B cell (primary cell): Measurements from ENCODE around the gene ABR. TPM values are rescaled to one million over a fixed set of nuclear protein-coding genes. Genes with fewer than 3 reads are reported as not detected.

Source experiments
- ATAC-seq: fragments of 200-7000 bp; cut with Tn5 transposase; one replicate; pipeline ENCODE4 v1.10.0; 2021; ENCODE audit warnings: low read depth, mild to moderate bottlenecking, moderate number of reproducible peaks, moderate library complexity
- CTCF ChIA-PET: fragments of 350-600 bp; sonication (Branson Sonifier 250); formaldehyde crosslinking; loops from one replicate; lab custom pipeline; 2021; ENCODE audit warnings: antibody characterized with exemption, inconsistent platforms; lab: Charles Lee
- POLR2A ChIA-PET: fragments of 350-600 bp; sonication (Branson Sonifier 250); formaldehyde crosslinking; loops from one replicate; lab custom pipeline; 2021; ENCODE audit warnings: antibody characterized with exemption; lab: Charles Lee
- DNase-seq: peaks from one replicate; pipeline ENCODE4 v3.0.0; 2013
- H2AFZ ChIP-seq: 2 replicates; pipeline ENCODE4 v1.6.1; 2012; ENCODE audit warnings: mild to moderate bottlenecking, low read depth, low read length; ENCODE audit not compliant: insufficient read depth, poor library complexity, severe bottlenecking
- H3K27ac ChIP-seq, 2 donors: 1 replicate in 1 of 2; 2 replicates in 1 of 2; pipeline ENCODE4 v1.5.1; 2012 to 2013; ENCODE audit warnings: low read length in 2 of 2, mild to moderate bottlenecking in 2 of 2, moderate library complexity in 1 of 2
- H3K27me3 ChIP-seq, 4 experiments: fragments of 200-600 bp in 1 of 4; sonication (generic) in 1 of 4; replicated peaks in 1 of 4; 1 replicate in 2 of 4; 2 replicates in 2 of 4; pipeline versions ENCODE4 v1.6.1 to v1.7.0; 2013 to 2016; ENCODE audit warnings: low read length in 3 of 4, mild to moderate bottlenecking in 2 of 4, mixed read lengths in 1 of 4, moderate library complexity in 1 of 4; ENCODE audit not compliant: insufficient read depth in 4 of 4, control insufficient read depth in 3 of 4; ENCODE audit errors: control extremely low read depth in 1 of 4
- H3K36me3 ChIP-seq, 2 experiments: replicated peaks in 1 of 2; 1 replicate in 1 of 2; 2 replicates in 1 of 2; pipeline versions ENCODE4 v1.6.1 to v1.7.1; 2013; ENCODE audit warnings: low read length in 1 of 2; ENCODE audit not compliant: insufficient read depth in 2 of 2, control insufficient read depth in 1 of 2; ENCODE audit errors: control extremely low read depth in 1 of 2, extremely low read depth in 1 of 2
- H3K4me1 ChIP-seq, 2 donors: fragments of 200-600 bp in 1 of 2; sonication (generic) in 1 of 2; 1 replicate in 1 of 2; 2 replicates in 1 of 2; pipeline versions ENCODE4 v1.5.1 to v1.6.1; 2013 to 2017; ENCODE audit warnings: low read length in 2 of 2; ENCODE audit not compliant: control insufficient read depth in 2 of 2, insufficient read depth in 2 of 2
- H3K4me2 ChIP-seq: replicated peaks from 2 replicates; pipeline ENCODE3; 2012; ENCODE audit warnings: mild to moderate bottlenecking, low read depth, low read length; ENCODE audit not compliant: poor library complexity, severe bottlenecking
- H3K4me3 ChIP-seq, 5 experiments: fragments of 200-600 bp in 1 of 5; sonication (generic) in 1 of 5; 1 replicate in 3 of 5; 2 replicates in 2 of 5; pipeline versions ENCODE4 v1.5.1 to v1.7.0; 2011 to 2016; ENCODE audit warnings: low read length in 4 of 5, mild to moderate bottlenecking in 4 of 5, low read depth in 2 of 5, control low read depth in 1 of 5, moderate library complexity in 1 of 5; ENCODE audit not compliant: insufficient read depth in 1 of 5; ENCODE audit errors: control extremely low read depth in 1 of 5, extremely low read depth in 1 of 5
- H3K79me2 ChIP-seq: fragments of 200-600 bp; sonication (generic); one replicate; pipeline ENCODE4 v1.6.0; 2016; ENCODE audit warnings: low read length; ENCODE audit not compliant: control insufficient read depth, insufficient read depth
- H3K9ac ChIP-seq: fragments of 200-600 bp; sonication (generic); 2 replicates; pipeline ENCODE4 v1.6.1; 2017; ENCODE audit warnings: mild to moderate bottlenecking, low read length, moderate library complexity
- H3K9me3 ChIP-seq, 3 donors: one replicate each; pipeline versions ENCODE4 v1.6.1 to v1.7.1; 2013; ENCODE audit warnings: low read length in 2 of 3; ENCODE audit not compliant: control insufficient read depth in 2 of 3, insufficient read depth in 1 of 3; ENCODE audit errors: control extremely low read depth in 1 of 3
- H4K20me1 ChIP-seq: 2 replicates; pipeline ENCODE4 v1.6.0; 2012; ENCODE audit warnings: mild to moderate bottlenecking, low read length; ENCODE audit not compliant: insufficient read depth, control insufficient read depth, poor library complexity, severe bottlenecking
- H3K27ac Mint-ChIP-seq: one replicate; pipeline ENCODE4 v1.8.0; 2021; ENCODE audit warnings: mixed read lengths
- H3K27me3 Mint-ChIP-seq: one replicate; pipeline ENCODE4 v1.8.0; 2021; ENCODE audit warnings: mixed read lengths
- H3K4me1 Mint-ChIP-seq: one replicate; pipeline ENCODE4 v1.8.0; 2021; ENCODE audit warnings: mixed read lengths
- H3K4me3 Mint-ChIP-seq: one replicate; pipeline ENCODE4 v1.8.0; 2021; ENCODE audit warnings: mixed read lengths
- H3K9me3 Mint-ChIP-seq: one replicate; pipeline ENCODE4 v1.8.0; 2022; ENCODE audit warnings: mixed read lengths; ENCODE audit not compliant: insufficient read depth
- CTCF ChIP-seq: fragments of 200-600 bp; IDR thresholded peaks from one replicate; pipeline ENCODE4 v1.8.0; 2022; ENCODE audit warnings: antibody characterized with exemption, mild to moderate bottlenecking
- EZH2 ChIP-seq: IDR thresholded peaks from 2 replicates; pipeline ENCODE4 v1.6.1; 2012; ENCODE audit warnings: borderline replicate concordance, low read depth, mild to moderate bottlenecking, moderate library complexity, low read length; ENCODE audit not compliant: insufficient read depth, poor library complexity, severe bottlenecking
- WGBS: methylation state at CpG from one replicate; pipeline ENCODE4 v1.1.5; 2013; ENCODE audit warnings: missing lambda C conversion rate; ENCODE audit not compliant: insufficient coverage; 5-methylcytosine and 5-hydroxymethylcytosine counted together
- intact Hi-C: fragments of 100-400 bp; cut with micrococcal nuclease; formaldehyde crosslinking; loops from one replicate; pipeline ENCODE4 v1.10.0; 2022
- polyA plus RNA-seq: library from polyadenylated mRNA; depleted of rRNA; stranded (reverse); fragments of >200 nt; gene quantifications from 2 replicates; pipeline ENCODE4 v1.2.3, GENCODE V29; 2012
- total RNA-seq, 2 donors: library from RNA; stranded (reverse); fragments of 120-200 nt in 1 of 2; gene quantifications; 1 replicate in 1 of 2; 2 replicates in 1 of 2; pipeline versions ENCODE4 v1.2.3 to v1.2.4, GENCODE V29; 2013 to 2022

The ABR gene
- total and polyA plus RNA-seq, 2 donors (not counting 1 experiment from before 2014, with no cell fraction given), result 79.8 to 262 TPM

GRCh38 chr17:1160591-1161390 lies 19.0 kb downstream of the ABR start:
- ChIA-PET POLR2A (interaction anchor here (0.6 kb wide), 1 partner anchor 24 kb away, joined by 3 read pairs; no protein-coding TSS in a partner anchor), CTCF (interaction anchor here (1.3 kb wide), 1 partner anchor 27 kb away, joined by 3 read pairs; no protein-coding TSS in a partner anchor)
- H3K4me1 Mint-ChIP-seq, result peaks cover 18% of the 10 kb centered on the region
- no peak overlapping the region for H3K4me3 Mint-ChIP-seq
- Histone ChIP-seq H3K4me2 (no peak overlapping the region), H3K27me3 (no peaks in the 10 kb centered on the region), H4K20me1 (peaks cover 94% of the 10 kb centered on the region), H3K36me3 (peaks cover 0 to 3% of the 10 kb centered on the region in 2 experiments), H3K27ac (no peak overlapping the region), H3K9me3 (no peaks in the 10 kb centered on the region), H3K79me2 (peaks cover 90% of the 10 kb centered on the region), H2AFZ (no peak overlapping the region), H3K9ac (no peak overlapping the region), H3K4me3 (no peak overlapping the region), H3K4me1 (peaks cover 7 to 12% of the 10 kb centered on the region in 2 donors)
- WGBS, result 95% methylated on average over 26 of the region's 32 CpGs
- DNase-seq, result no peak
- H3K27me3 Mint-ChIP-seq, result no peaks in the 10 kb centered on the region
- no peak for TF ChIP-seq CTCF
- no peak for TF ChIP-seq EZH2
- ATAC-seq, result no peak
- H3K27ac Mint-ChIP-seq, result no peak overlapping the region
- H3K9me3 Mint-ChIP-seq, result no peaks in the 10 kb centered on the region
- intact Hi-C loops, result no loop called here
